Naive thymus-derived CD4-positive, alpha-beta T cell (primary cell): Measurements from ENCODE around the gene MSANTD1. TPM values are rescaled to one million over a fixed set of nuclear protein-coding genes. Genes with fewer than 3 reads are reported as not detected.
A peak's percentile ranks its signal among the peaks of the same experiment; 100 is the strongest.

Source experiments
- ATAC-seq: fragments of 150-1000 bp; cut with Tn5 transposase; 2 replicates; pipeline ENCODE4 v1.10.0; 2021; ENCODE audit warnings: mild to moderate bottlenecking, moderate library complexity
- CTCF ChIA-PET: fragments of 350-600 bp; sonication (Branson Sonifier 250); formaldehyde crosslinking; loops from one replicate; lab custom pipeline; 2021; ENCODE audit warnings: antibody characterized with exemption; lab: Charles Lee
- POLR2A ChIA-PET: fragments of 350-600 bp; sonication (Branson Sonifier 250); formaldehyde crosslinking; loops from one replicate; lab custom pipeline; 2021; ENCODE audit warnings: antibody characterized with exemption, inconsistent platforms; lab: Charles Lee
- DNase-seq, 9 donors: peaks; one replicate each; pipeline versions ENCODE4 v3.0.0 to v3.0.0-alpha.2; 2020 to 2022; ENCODE audit warnings: mixed read lengths in 1 of 9
- H3K27ac ChIP-seq: one replicate; pipeline ENCODE4 v1.7.0; 2013; ENCODE audit warnings: mild to moderate bottlenecking, low read depth, low read length, moderate library complexity
- H3K27me3 ChIP-seq, 2 donors: one replicate each; pipeline ENCODE4 v1.7.0; 2013; ENCODE audit warnings: low read length in 2 of 2, mild to moderate bottlenecking in 2 of 2, moderate library complexity in 2 of 2; ENCODE audit not compliant: control insufficient read depth in 2 of 2, insufficient read depth in 2 of 2
- H3K36me3 ChIP-seq, 3 experiments: 1 replicate in 2 of 3; 2 replicates in 1 of 3; pipeline ENCODE4 v1.7.0; 2013; ENCODE audit warnings: low read length in 3 of 3, mild to moderate bottlenecking in 3 of 3, moderate library complexity in 1 of 3; ENCODE audit not compliant: insufficient read depth in 3 of 3, control insufficient read depth in 2 of 3
- H3K4me1 ChIP-seq, 2 donors: one replicate each; pipeline ENCODE4 v1.7.0; 2013; ENCODE audit warnings: low read length in 2 of 2, mild to moderate bottlenecking in 2 of 2, moderate library complexity in 1 of 2; ENCODE audit not compliant: control insufficient read depth in 2 of 2, insufficient read depth in 2 of 2
- H3K4me3 ChIP-seq: 2 replicates; pipeline ENCODE4 v1.7.0; 2013; ENCODE audit warnings: mild to moderate bottlenecking, low read length
- H3K9me3 ChIP-seq, 3 experiments: 1 replicate in 2 of 3; 2 replicates in 1 of 3; pipeline ENCODE4 v1.7.0; 2013; ENCODE audit warnings: low read length in 3 of 3; ENCODE audit not compliant: control insufficient read depth in 2 of 3
- H3K27ac Mint-ChIP-seq, 9 donors: one replicate each; pipeline ENCODE4 v1.8.0; 2020 to 2022; ENCODE audit warnings: mixed read lengths in 9 of 9, mild to moderate bottlenecking in 8 of 9, moderate library complexity in 5 of 9, inconsistent platforms in 2 of 9
- H3K27me3 Mint-ChIP-seq, 5 donors: one replicate each; pipeline ENCODE4 v1.8.0; 2021 to 2022; ENCODE audit warnings: mixed read lengths in 5 of 5, mild to moderate bottlenecking in 1 of 5
- H3K36me3 Mint-ChIP-seq, 5 donors: one replicate each; pipeline ENCODE4 v1.8.0; 2020 to 2022; ENCODE audit warnings: mixed read lengths in 5 of 5, mild to moderate bottlenecking in 3 of 5, inconsistent platforms in 1 of 5
- H3K4me1 Mint-ChIP-seq, 7 donors: one replicate each; pipeline ENCODE4 v1.8.0; 2020 to 2022; ENCODE audit warnings: mixed read lengths in 7 of 7, mild to moderate bottlenecking in 3 of 7, inconsistent platforms in 1 of 7
- H3K4me3 Mint-ChIP-seq, 10 donors: one replicate each; pipeline ENCODE4 v1.8.0; 2020 to 2022; ENCODE audit warnings: mild to moderate bottlenecking in 10 of 10, mixed read lengths in 10 of 10, moderate library complexity in 6 of 10, inconsistent platforms in 2 of 10
- H3K9me3 Mint-ChIP-seq, 11 donors: one replicate each; pipeline ENCODE4 v1.8.0; 2020 to 2022; ENCODE audit warnings: mixed read lengths in 11 of 11, mild to moderate bottlenecking in 4 of 11, inconsistent platforms in 1 of 11, moderate library complexity in 1 of 11
- intact Hi-C, 2 donors: fragments of 100-400 bp; cut with micrococcal nuclease; formaldehyde crosslinking; loops; one replicate each; pipeline ENCODE4 v1.15.1; 2023
- polyA plus RNA-seq, 2 donors: library from polyadenylated mRNA; unstranded; fragments of 300-500 nt; fragmentation: Illumina TruSeq; gene quantifications; one replicate each; pipeline ENCODE4 v1.2.3, GENCODE V29; 2021
- total RNA-seq, 6 experiments: library from RNA in 5 of 6; stranded (reverse) in 5 of 6; gene quantifications; 1 replicate in 5 of 6; 2 replicates in 1 of 6; pipeline ENCODE4 v1.2.3 and lab custom pipeline; 2021 to 2026

Gene MSANTD1
- total and polyA plus RNA-seq, 7 experiments from 2014 or later: 1.4 to 2.7 (median 2.3) TPM; not detected in 2

GRCh38 chr4:3247399-3248177 lies 1.4 kb upstream of the MSANTD1 start:
- Mint-ChIP-seq H3K4me1 (peaks cover 0 to 11% (median 9%) of the 10 kb centered on the region in 7 donors), H3K36me3 (no peaks in the 10 kb centered on the region), H3K27ac (no peak overlapping the region), H3K4me3 (no peak overlapping the region), H3K27me3 (no peaks in the 10 kb centered on the region), H3K9me3 (peaks cover 0 to 1% (median 0%) of the 10 kb centered on the region in 11 donors)
- H3K4me1 ChIP-seq: peaks cover 3 to 4% of the 10 kb centered on the region in 2 donors
- H3K36me3 ChIP-seq: no peaks in the 10 kb centered on the region
- CTCF ChIA-PET: no interaction called here
- intact Hi-C loops: loop anchor here in 1 of 2 donors (10.0 kb wide), 1 partner anchor 53 kb away; no protein-coding TSS in a partner anchor
- DNase-seq (no peak), ATAC-seq (no peak)
- H3K4me3 ChIP-seq: no peak overlapping the region
- no peaks in the 10 kb centered on the region for H3K9me3 ChIP-seq
- no peak overlapping the region for H3K27ac ChIP-seq
- no peaks in the 10 kb centered on the region for H3K27me3 ChIP-seq
- POLR2A ChIA-PET: interaction anchor here (0.5 kb wide), 1 partner anchor 45 kb away, joined by 3 read pairs; no protein-coding TSS in a partner anchor

- ATAC-seq (no peak), DNase-seq (no peak)
- intact Hi-C loops: loop anchor here in 1 of 2 donors (10.0 kb wide), 1 partner anchor 53 kb away; no protein-coding TSS in a partner anchor
- ChIA-PET POLR2A (no interaction called here), CTCF (no interaction called here)
- H3K27ac ChIP-seq: no peak overlapping the region
- no peak overlapping the region for H3K4me3 Mint-ChIP-seq
- peaks cover 0 to 6% (median 4%) of the 10 kb centered on the region in 7 donors for H3K4me1 Mint-ChIP-seq
- no peaks in the 10 kb centered on the region for H3K9me3 ChIP-seq
- H3K27me3 ChIP-seq: no peaks in the 10 kb centered on the region
- peaks cover 0 to 2% (median 0%) of the 10 kb centered on the region in 3 experiments for H3K36me3 ChIP-seq
- no peak overlapping the region for H3K4me3 ChIP-seq
- no peaks in the 10 kb centered on the region for H3K36me3 Mint-ChIP-seq
- no peaks in the 10 kb centered on the region for H3K9me3 Mint-ChIP-seq
- H3K4me1 ChIP-seq: peaks cover 0 to under 1% of the 10 kb centered on the region in 2 donors
- H3K27me3 Mint-ChIP-seq: no peaks in the 10 kb centered on the region
- peak overlapping the region in 1 of 9 donors; percentile 62 for H3K27ac Mint-ChIP-seq
These were observed 830 bp upstream of the MSANTD1 start for GRCh38 chr4:3248178-3248480.

GRCh38 chr4:3249711-3250437 lies 915 bp downstream of the MSANTD1 start:
- Mint-ChIP-seq H3K9me3 (no peaks in the 10 kb centered on the region), H3K27me3 (no peaks in the 10 kb centered on the region), H3K36me3 (peaks cover 0 to 4% (median 0%) of the 10 kb centered on the region in 5 donors), H3K4me3 (no peak overlapping the region), H3K27ac (no peak overlapping the region), H3K4me1 (no peaks in the 10 kb centered on the region)
- no peaks in the 10 kb centered on the region for H3K9me3 ChIP-seq
- DNase-seq (no peak), ATAC-seq (no peak)
- H3K4me3 ChIP-seq: no peak overlapping the region
- no peak overlapping the region for H3K27ac ChIP-seq
- H3K27me3 ChIP-seq: no peaks in the 10 kb centered on the region
- no peaks in the 10 kb centered on the region for H3K4me1 ChIP-seq
- intact Hi-C loops: loop anchor here in 1 of 2 donors (10.0 kb wide), 1 partner anchor 55 kb away; no protein-coding TSS in a partner anchor
- CTCF ChIA-PET: no interaction called here
- POLR2A ChIA-PET: no interaction called here
- peaks cover 0 to 11% (median 0%) of the 10 kb centered on the region in 3 experiments for H3K36me3 ChIP-seq

GRCh38 chr4:3250438-3250955 lies 1.5 kb downstream of the MSANTD1 start:
- intact Hi-C loops: no loop called here
- POLR2A ChIA-PET: no interaction called here
- Mint-ChIP-seq H3K36me3 (peaks cover 0 to 4% (median 0%) of the 10 kb centered on the region in 5 donors), H3K4me1 (no peaks in the 10 kb centered on the region), H3K27ac (no peak overlapping the region), H3K27me3 (no peaks in the 10 kb centered on the region), H3K9me3 (no peaks in the 10 kb centered on the region), H3K4me3 (no peak overlapping the region)
- Histone ChIP-seq H3K27ac (no peak overlapping the region), H3K9me3 (no peaks in the 10 kb centered on the region), H3K27me3 (no peaks in the 10 kb centered on the region), H3K4me1 (no peaks in the 10 kb centered on the region), H3K4me3 (no peak overlapping the region), H3K36me3 (peaks cover 0 to 11% (median 0%) of the 10 kb centered on the region in 3 experiments)
- DNase-seq: no peak
- ATAC-seq: no peak
- CTCF ChIA-PET: no interaction called here

GRCh38 chr4:3250956-3251690 lies 2.2 kb downstream of the MSANTD1 start:
- Mint-ChIP-seq H3K4me1 (no peaks in the 10 kb centered on the region), H3K27ac (peak overlapping the region in 1 of 9 donors; percentile 13), H3K36me3 (peaks cover 0 to 5% (median 0%) of the 10 kb centered on the region in 5 donors), H3K9me3 (no peaks in the 10 kb centered on the region), H3K27me3 (no peaks in the 10 kb centered on the region), H3K4me3 (no peak overlapping the region)
- H3K27me3 ChIP-seq: no peaks in the 10 kb centered on the region
- ChIA-PET POLR2A (no interaction called here), CTCF (no interaction called here)
- no peak for ATAC-seq
- intact Hi-C loops: no loop called here
- no peaks in the 10 kb centered on the region for H3K9me3 ChIP-seq
- DNase-seq: no peak
- no peak overlapping the region for H3K4me3 ChIP-seq
- H3K27ac ChIP-seq: no peak overlapping the region
- peaks cover 0 to 11% (median 0%) of the 10 kb centered on the region in 3 experiments for H3K36me3 ChIP-seq
- no peaks in the 10 kb centered on the region for H3K4me1 ChIP-seq

- ChIA-PET CTCF (no interaction called here), POLR2A (no interaction called here)
- ATAC-seq (no peak), DNase-seq (no peak)
- Histone ChIP-seq H3K4me1 (no peaks in the 10 kb centered on the region), H3K36me3 (peaks cover 0 to 11% (median 0%) of the 10 kb centered on the region in 3 experiments), H3K27me3 (no peaks in the 10 kb centered on the region), H3K27ac (no peak overlapping the region), H3K9me3 (no peaks in the 10 kb centered on the region), H3K4me3 (no peak overlapping the region)
- Mint-ChIP-seq H3K4me1 (no peaks in the 10 kb centered on the region), H3K9me3 (no peaks in the 10 kb centered on the region), H3K27me3 (no peaks in the 10 kb centered on the region), H3K36me3 (peaks cover 0 to 12% (median 0%) of the 10 kb centered on the region in 5 donors), H3K4me3 (no peak overlapping the region), H3K27ac (peak overlapping the region in 1 of 9 donors; percentile 60)
- intact Hi-C loops: no loop called here
These were observed 2.9 kb downstream of the MSANTD1 start for GRCh38 chr4:3251691-3252479.
